Measurements from ENCODE around the gene PTPRM.

Gene PTPRM

DNA sequence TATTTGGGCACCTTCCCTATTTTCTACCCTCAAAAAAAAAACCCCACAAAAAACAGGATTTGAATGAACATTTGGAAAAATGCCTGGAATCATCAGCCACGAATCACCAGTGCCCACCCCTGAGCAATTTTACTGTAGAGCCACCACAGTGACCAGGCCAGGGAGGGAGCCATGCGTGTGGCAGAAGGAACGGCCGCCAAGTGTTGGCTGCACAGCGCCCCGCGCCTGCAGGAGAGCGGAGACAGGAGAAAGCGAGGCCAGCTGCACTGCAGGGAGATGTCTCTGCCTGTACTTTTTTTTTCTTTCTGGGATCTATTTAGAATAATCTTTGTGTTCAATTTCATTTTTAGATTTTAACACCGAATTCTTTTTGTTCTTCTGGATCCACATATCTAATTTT, 772.8 kb downstream of the PTPRM start:
- Histone ChIP-seq H3K27ac (no peak overlapping the region), H3K9me3 (no peaks in the 10 kb centered on the region), H3K4me3 (no peak overlapping the region), H3K27me3 (no peaks in the 10 kb centered on the region), H3K4me1 (peaks cover 0 to 40% (median 14%) of the 10 kb centered on the region in 4 donors), H3K36me3 (no peaks in the 10 kb centered on the region)
- TF ChIP-seq, protein P1, sequence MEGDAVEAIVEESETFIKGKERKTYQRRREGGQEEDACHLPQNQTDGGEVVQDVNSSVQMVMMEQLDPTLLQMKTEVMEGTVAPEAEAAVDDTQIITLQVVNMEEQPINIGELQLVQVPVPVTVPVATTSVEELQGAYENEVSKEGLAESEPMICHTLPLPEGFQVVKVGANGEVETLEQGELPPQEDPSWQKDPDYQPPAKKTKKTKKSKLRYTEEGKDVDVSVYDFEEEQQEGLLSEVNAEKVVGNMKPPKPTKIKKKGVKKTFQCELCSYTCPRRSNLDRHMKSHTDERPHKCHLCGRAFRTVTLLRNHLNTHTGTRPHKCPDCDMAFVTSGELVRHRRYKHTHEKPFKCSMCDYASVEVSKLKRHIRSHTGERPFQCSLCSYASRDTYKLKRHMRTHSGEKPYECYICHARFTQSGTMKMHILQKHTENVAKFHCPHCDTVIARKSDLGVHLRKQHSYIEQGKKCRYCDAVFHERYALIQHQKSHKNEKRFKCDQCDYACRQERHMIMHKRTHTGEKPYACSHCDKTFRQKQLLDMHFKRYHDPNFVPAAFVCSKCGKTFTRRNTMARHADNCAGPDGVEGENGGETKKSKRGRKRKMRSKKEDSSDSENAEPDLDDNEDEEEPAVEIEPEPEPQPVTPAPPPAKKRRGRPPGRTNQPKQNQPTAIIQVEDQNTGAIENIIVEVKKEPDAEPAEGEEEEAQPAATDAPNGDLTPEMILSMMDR (IDR thresholded peaks at IDR 0.05), result no peak
- no peak for DNase-seq
- intact Hi-C loops (cut with DNase I; ENCODE audit: low total_unique reads), result no loop called here

DNA sequence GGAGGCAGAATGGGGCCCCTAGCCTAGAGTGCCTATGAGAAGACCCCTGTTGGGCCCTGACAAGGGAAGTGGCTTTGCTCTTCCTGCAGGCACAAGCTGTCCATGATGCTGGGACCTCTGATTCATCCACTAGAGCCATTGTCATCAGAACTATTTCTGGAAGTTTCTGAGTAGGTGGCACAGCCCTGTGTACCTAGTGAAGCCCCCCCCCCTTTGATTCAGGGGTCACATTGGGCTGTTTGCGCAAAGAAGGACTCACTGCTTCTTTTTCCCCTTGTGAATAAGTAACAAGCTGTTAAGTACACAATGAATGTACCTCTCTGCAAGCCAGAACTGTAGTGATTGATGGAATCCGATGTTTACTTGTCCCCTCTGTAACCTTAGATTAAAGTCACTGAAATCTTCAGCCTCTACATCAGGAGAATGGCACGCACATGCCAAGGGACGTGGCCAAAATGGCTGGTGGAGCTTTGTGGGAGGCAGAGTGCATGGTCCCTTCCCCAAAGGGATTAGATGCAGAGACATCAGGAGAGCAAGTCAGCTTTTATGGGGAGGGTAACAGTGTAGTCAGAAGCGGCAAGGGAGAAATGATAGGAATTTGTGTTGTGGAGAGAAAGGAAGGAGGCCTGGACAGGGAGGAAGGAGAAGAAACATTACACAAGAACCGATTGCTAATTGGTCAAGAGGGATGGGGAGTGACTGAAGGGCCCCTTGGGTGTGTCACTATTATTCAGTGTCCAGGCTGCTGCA, 774.5 kb downstream of the PTPRM start:
- DNase-seq, result no peak
- no peak overlapping the region for H3K4me3 ChIP-seq
- H3K4me1 ChIP-seq, result peaks cover 0 to 40% (median 14%) of the 10 kb centered on the region in 4 donors
- H3K27ac ChIP-seq, result no peak overlapping the region
- H3K9me3 ChIP-seq, result no peaks in the 10 kb centered on the region
- H3K36me3 ChIP-seq, result peaks cover 0 to 5% (median 0%) of the 10 kb centered on the region in 3 donors
- TF ChIP-seq, protein P1 (IDR thresholded peaks at IDR 0.05), result no peak
- intact Hi-C loops (cut with DNase I; ENCODE audit: low total_unique reads), result no loop called here
- H3K27me3 ChIP-seq, result no peaks in the 10 kb centered on the region

DNA sequence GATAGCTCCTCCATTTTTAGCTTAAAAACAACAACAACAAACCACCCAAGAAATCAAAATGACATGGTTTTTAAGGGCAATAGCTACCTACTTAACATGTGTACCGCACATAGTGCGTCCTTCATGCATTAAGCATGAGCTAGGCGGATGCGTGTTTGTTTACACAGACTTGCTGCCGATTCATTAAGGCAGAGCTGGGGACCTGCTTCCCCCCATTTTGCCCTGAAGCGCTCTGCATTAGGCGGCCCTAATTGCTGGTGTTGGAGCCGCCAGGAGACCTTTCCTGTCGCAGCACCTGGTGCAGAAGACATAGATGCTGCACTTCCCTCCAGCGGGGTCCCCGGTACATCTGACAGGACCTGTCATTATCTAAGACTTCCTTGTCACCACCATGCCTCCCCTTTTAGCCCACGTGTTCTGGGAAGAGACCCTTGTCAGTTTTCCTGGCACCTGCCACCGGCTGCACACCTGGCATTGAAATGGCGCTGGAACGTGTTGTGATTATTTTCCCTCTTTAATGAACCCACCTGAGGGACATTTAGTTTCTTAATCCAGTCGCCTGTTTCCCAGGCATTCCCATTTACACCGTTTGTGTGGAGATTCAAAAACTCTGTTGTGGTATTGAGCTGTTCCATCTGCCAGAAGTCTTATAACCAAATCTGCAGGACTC, 781.1 kb downstream of the PTPRM start:
- Histone ChIP-seq H3K4me1 (no peaks in the 10 kb centered on the region), H3K27me3 (no peaks in the 10 kb centered on the region), H3K36me3 (peaks cover 0 to 12% (median 5%) of the 10 kb centered on the region in 3 donors), H3K4me3 (no peak overlapping the region), H3K27ac (no peak overlapping the region), H3K9me3 (no peaks in the 10 kb centered on the region)
- intact Hi-C loops (cut with DNase I; ENCODE audit: low total_unique reads), result no loop called here
- TF ChIP-seq, protein P1 (IDR thresholded peaks at IDR 0.05), result no peak
- DNase-seq, result no peak

DNA sequence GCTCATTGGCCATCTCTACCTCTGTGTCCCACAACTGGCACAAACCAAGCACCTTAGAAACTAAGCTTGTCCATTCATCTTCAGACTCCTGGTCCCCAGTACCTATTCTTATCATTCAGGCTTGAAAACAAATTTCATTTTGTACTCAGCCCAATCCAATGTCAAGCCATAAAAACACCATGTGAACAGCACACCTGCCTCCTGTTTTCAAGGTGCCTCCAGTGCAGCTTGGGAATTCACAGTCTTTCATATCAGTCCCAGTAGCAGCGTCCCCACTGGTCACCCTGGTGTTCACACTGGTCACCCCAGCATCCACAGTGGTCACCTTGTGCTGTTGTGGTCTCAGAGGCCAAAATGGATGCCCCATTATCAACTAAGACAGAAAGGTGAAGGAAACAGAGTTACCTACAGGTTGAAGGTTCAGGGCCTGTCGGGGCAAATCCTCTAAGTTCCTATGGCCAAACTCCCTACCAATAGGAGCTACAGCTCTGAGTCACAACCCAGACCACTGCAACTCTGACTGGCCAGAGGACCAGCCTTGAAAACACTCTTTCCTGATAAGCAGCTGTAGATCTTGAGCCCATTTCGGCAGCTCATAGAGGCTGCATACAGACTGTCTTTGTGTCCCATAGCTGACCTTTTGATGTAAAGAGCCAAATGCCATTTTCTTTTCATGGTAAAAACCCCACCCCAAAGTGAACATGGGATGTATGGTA, 782.6 kb downstream of the PTPRM start:
- H3K27ac ChIP-seq, result no peak overlapping the region
- no peaks in the 10 kb centered on the region for H3K9me3 ChIP-seq
- H3K27me3 ChIP-seq, result no peaks in the 10 kb centered on the region
- H3K4me3 ChIP-seq, result no peak overlapping the region
- H3K4me1 ChIP-seq, result no peaks in the 10 kb centered on the region
- peaks cover 0 to 12% (median 5%) of the 10 kb centered on the region in 3 donors for H3K36me3 ChIP-seq
- intact Hi-C loops (cut with DNase I; ENCODE audit: low total_unique reads), result no loop called here
- TF ChIP-seq, protein P1 (IDR thresholded peaks at IDR 0.05), result no peak
- no peak for DNase-seq

DNA sequence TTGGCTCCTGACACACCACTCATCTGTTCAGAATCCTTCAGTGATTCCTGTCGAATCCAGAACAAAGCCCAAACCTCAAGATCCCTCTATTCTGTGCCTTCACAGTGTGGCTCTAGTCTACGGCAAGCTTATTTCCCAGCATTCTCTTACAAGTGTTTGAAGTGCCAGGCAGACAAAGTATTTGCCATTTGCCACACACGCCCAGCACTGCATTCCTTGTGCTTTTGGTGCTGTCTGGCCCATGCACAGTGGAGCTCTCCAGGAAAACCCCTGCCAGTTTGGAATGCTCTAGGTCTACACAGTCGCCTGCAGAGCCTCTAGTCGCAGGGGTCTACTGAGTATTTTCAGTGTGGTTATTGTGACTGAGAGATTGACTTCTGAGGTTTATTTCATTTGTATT, 783.5 kb downstream of the PTPRM start:
- intact Hi-C loops (cut with DNase I; ENCODE audit: low total_unique reads), result no loop called here
- no peaks in the 10 kb centered on the region for H3K27me3 ChIP-seq
- TF ChIP-seq, protein P1 (IDR thresholded peaks at IDR 0.05), result no peak
- no peak for DNase-seq
- H3K4me1 ChIP-seq, result no peaks in the 10 kb centered on the region
- no peak overlapping the region for H3K4me3 ChIP-seq
- no peaks in the 10 kb centered on the region for H3K9me3 ChIP-seq
- H3K27ac ChIP-seq, result no peak overlapping the region
- peaks cover 0 to 12% (median 5%) of the 10 kb centered on the region in 3 donors for H3K36me3 ChIP-seq

Data from tibial artery (tissue), 4 donors.